Cardiac ventricle fibroblast (primary cell): ENCODE data around the gene GLT6D1. TPM values are rescaled to one million over a fixed set of nuclear protein-coding genes. Genes with fewer than 3 reads are reported as not detected.

Source experiments
- total RNA-seq: library from RNA; depleted of rRNA; stranded (reverse); fragments of >200 nt; gene quantifications from 2 replicates; pipeline ENCODE4 v1.2.3, GENCODE V29; 2015

Gene GLT6D1
- total RNA-seq: not detected in 2 replicates

GRCh38 chr9:135639196-135639595, at the start of gene GLT6D1:
Gene GLT6D1 (minus strand): TSS chr9:135639540. CDS start chr9:135639187, 353 bp downstream.

GRCh38 chr9:135662758-135663450, 23.6 kb upstream of the GLT6D1 start, which contains the start of gene LCN9:
Gene LCN9 (plus strand): TSS chr9:135663309. CDS start chr9:135663322, 13 bp downstream.

Other genes starting within 250 kb of the GLT6D1 start
- 4.6 and 7.9 TPM in 2 replicates for gene PPP1R26, start 159.8 kb downstream of the GLT6D1 start, total RNA-seq
- gene MRPS2, start 138.9 kb downstream of the GLT6D1 start, total RNA-seq: 26.4 and 34.6 TPM in 2 replicates
- gene LCN1, start 118.1 kb downstream of the GLT6D1 start, total RNA-seq: not detected in 2 replicates
- not detected in 2 replicates for gene OBP2A, start 93.4 kb downstream of the GLT6D1 start, total RNA-seq
- not detected in 2 replicates for gene PAEP, start 77.8 kb downstream of the GLT6D1 start, total RNA-seq
- not detected in 2 replicates for gene LCN9, start 23.8 kb upstream of the GLT6D1 start, total RNA-seq
- gene SOHLH1, start 59.9 kb upstream of the GLT6D1 start, total RNA-seq: not detected in 2 replicates
- not detected in 2 replicates for gene KCNT1, start 62.6 kb upstream of the GLT6D1 start, total RNA-seq